ENCODE results near the gene TEP1.

DNA sequence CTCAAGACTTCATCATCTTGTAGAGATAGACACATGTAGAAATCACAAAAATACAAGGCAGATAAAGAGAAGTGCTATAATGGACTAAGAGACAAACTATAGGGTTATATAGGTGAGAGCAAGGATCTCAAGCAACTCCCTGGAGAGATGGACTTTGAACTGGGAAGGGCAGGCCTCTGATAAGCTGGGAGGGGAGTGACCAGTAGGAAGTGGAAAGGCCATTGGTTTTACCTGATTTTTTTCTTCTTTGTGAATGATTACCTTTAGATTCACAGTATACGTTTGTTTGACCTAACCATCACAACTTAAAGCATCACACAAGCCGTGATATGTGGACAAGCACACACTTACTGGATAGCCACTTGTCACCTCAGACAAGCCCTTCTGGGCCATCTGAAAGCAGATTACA is 5.2 kb upstream of the TEP1 start:
- TF ChIP-seq CTCF (IDR thresholded peaks at IDR 0.05) (no peak), POLR2AphosphoS5 (IDR thresholded peaks at IDR 0.05; ENCODE audit: insufficient read depth in 1 of 2, low read depth in 1 of 2) (no peak), POLR2A (IDR thresholded peaks at IDR 0.05) (no peak)

All from vagina (tissue), 2 donors.